MM.1S (cell line): ENCODE results near the gene PDPN.

Experiments used
- EZH2 ChIP-seq: fragments of 300-600 bp; sonication (generic); optimal IDR thresholded peaks from 2 replicates; pipeline ENCODE3; 2017; ENCODE audit warnings: low read depth, mild to moderate bottlenecking, antibody characterized with exemption, low read length, mixed read lengths
- EZH2phosphoT487 ChIP-seq: fragments of 300-600 bp; sonication (generic); IDR thresholded peaks from 2 replicates; pipeline ENCODE4 v1.6.1; 2018; ENCODE audit warnings: antibody characterized with exemption, low read length
- TF ChIP-seq, protein P1 (sequence below): fragments of 300-600 bp; sonication (generic); IDR thresholded peaks from 2 replicates; pipeline ENCODE4 v1.5.1; 2016; ENCODE audit warnings: antibody characterized with exemption, low read length, mixed read lengths

GRCh38 chr1:13549021-13549420 lies 34.6 kb upstream of the PDPN start:
- TF ChIP-seq, protein P1, sequence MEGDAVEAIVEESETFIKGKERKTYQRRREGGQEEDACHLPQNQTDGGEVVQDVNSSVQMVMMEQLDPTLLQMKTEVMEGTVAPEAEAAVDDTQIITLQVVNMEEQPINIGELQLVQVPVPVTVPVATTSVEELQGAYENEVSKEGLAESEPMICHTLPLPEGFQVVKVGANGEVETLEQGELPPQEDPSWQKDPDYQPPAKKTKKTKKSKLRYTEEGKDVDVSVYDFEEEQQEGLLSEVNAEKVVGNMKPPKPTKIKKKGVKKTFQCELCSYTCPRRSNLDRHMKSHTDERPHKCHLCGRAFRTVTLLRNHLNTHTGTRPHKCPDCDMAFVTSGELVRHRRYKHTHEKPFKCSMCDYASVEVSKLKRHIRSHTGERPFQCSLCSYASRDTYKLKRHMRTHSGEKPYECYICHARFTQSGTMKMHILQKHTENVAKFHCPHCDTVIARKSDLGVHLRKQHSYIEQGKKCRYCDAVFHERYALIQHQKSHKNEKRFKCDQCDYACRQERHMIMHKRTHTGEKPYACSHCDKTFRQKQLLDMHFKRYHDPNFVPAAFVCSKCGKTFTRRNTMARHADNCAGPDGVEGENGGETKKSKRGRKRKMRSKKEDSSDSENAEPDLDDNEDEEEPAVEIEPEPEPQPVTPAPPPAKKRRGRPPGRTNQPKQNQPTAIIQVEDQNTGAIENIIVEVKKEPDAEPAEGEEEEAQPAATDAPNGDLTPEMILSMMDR = no peak
- no peak for TF ChIP-seq EZH2phosphoT487
- no peak for TF ChIP-seq EZH2
